KG1 (cell line): ENCODE data around the gene CDKAL1.

Experiments used
- DNase-seq: peaks from one replicate; lab custom pipeline; 2025; lab: John Stamatoyannopoulos, UW

Gene CDKAL1

DNA sequence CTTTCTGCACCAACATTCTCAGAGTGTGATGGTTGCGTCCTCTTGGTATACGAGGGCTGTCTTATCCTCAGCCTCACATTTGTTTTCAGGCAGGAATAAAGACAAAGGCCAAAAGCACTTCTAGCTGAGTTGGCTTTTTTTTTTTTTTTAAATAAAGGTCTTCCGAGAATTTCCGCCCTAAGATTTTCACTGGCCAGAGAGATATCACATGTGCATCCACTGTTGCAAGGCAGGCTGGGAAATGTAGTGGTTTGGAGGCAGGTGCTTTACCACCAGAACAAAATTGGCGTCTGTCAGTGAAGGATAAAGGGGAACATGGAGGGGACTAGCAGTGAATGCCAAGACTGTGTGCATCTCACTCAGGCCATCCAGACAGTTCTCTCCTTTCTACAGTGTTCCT lies 724.4 kb downstream of the CDKAL1 start:
- no peak for DNase-seq

DNA sequence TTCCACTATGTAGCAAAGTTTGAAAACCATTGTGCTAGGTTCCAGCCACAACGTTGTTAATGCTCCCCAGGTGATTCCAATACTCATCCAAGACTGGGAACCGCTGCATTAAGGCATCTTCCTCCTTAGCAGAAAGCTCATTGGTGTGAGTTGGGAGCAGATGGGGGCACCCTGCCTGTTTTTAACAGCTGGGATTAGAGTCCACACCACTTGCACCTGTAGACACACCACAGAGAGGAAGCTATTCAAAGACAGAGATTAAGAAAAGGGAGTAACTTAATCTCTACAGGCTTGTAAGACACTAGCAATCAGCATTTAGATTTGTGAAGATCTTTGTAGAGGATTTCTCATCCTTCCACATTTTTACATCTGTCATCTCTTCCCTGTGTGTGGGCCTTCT lies 725.4 kb downstream of the CDKAL1 start:
- no peak for DNase-seq

DNA sequence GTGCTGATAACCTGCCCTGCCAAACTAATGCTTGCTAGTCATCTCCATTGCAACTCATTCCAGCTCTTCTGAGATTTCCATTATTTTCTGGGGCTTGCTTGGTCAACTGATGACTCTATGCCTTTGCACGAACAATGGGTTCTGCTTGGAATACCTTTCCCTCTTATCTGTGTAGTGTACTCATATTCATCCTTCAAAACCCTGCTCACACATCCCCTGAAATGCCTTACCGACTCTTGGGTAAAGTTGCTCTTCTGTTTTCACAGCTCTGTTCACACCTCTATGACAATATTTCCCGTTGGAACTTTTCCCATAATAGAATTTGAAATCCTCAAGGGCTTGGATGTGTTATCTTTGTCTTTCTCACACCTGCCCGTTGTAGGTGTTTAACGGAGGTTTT lies 728.2 kb downstream of the CDKAL1 start:
- DNase-seq: no peak

DNA sequence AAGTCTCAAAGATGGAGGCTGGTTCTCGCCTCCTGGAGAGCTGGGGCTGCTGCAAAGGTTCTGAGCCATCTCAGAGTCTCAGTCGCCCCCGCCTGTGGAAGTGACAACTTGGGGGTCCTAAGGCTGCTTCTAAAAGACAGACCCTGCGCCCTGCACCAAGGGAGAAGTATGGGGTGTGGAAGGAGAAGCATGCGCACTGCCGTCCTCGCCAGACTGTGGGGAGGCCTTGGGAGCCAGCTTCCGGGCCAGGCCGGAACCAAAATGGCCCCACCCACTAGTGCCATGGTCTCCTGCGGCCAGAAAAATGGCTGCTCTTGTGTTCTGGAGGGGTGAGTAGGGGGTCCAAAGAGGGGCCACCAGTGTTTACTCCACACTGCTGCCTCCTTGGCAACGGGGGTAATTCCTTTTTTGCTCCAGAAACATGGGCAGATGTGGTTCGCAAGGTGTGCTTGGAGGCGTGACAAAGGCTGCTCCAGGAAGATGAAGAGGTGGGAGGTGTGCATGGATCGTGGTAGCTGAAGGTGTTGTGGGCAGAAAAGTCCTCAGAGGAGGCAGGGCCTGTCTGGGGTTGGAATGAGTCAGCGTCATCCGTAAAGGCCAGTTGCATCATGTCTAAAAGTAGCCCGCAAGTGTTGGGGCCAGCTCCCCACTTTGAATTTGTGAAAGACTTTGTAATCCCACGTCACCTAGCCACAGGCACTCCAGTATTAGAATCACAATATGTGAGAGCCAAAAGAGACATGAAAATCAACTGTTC lies 729.5 kb downstream of the CDKAL1 start:
- DNase-seq: no peak

DNA sequence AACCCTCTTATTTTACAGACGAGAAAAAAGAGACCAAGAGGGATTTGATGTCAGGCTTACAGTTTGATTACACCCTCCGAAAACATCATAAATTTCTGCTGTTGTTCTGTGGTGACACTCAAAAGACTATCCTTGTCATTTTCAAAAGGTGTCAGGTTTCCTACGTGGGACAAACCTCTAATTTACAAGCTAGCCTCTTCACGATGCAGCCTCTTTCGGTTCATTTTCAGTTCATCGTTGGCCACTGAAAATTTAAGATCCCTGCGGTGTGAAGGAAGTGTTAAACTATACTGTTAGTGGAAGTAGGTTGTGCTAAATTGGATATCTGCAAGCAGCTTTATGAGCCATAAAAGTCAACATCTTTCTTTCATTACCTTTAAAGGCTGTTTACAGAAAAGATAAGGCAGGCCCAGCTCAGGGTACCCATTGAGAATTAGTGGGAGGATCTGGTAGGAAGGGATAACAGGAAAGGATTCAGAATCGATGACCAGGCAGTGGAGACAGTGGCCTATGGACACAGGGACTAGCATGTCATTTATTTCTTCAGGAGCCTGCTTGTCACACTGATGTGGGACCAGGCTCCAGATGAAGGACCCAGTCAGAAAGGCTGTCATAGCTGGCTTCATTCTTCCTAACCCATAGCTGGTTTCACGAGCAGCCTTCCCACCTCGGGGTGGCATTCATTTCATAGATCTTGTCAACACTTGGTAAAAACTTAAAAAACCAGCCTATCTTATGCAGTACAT lies 730.2 kb downstream of the CDKAL1 start:
- DNase-seq: no peak

DNA sequence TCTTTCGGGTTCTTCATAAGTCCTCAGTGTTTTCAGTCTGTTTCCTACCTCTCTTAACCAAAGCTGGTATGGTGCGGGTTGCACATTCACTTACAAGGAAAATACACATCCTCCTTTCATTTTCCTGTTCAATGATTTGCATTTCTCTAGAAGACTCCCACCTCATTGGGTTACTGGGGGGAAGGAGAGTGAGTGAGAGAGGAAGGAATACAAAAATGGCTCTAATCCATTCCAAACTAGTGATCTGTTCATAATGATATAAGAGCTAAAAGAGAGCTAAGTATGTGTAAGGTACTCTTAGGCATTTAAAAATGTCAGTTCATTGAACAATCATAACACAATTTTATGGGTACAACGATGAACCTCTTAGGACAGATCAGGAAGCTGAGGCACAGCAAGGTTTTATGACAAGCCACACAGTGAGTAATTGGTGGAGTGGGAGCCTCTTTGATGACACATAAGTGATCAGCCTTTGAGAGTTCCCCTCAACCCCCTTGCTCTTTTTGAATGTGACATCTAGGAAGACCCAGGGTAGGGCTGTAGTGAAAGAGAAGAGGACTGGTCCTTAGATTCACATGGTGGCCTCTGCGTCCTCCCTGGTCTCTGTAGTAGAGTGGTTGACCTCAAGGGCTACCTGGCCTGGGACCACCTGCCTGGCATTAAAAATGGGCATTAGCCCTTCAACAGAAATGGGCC lies 730.9 kb downstream of the CDKAL1 start:
- no peak for DNase-seq

DNA sequence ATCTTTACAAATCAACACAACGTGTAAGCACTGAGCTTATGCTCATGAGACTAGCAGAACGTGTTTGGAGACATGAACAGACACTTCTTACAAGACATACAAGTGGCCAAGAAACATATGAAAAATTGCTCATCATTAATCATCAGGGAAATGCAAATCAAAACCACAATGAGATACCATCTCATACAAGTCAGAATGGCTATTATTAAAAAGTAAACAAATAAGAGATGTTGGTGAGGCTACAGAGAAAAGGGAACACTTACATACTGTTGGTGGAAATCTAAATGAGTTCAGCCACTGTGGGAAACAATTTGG lies 731.4 kb downstream of the CDKAL1 start:
- DNase-seq: no peak

DNA sequence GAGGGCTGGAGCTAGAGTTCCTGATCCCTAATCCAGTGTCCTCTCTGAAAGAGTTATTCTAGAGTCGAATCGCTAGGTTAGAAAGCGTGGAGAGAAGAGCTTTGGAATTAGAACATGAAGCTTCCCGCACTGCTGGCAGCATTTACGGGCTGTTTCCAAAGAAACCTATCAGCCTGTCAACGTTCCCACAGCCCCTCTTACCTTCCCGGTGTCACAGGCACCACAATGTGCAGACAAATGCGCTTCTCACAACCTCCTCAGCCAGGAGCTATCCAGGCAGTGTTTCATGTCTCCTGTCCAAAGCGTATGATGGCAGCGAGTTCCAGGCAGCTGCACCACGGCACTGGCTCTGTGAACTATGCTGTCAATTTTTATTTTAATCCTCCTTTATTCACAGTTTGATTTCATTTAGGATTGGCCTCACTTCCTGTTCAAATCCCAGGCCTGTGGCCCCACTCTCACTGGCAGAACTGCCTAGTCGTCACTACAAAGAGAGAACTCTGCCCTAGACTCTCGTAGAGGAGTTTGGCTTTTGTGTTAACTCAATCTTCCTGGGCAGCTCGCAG lies 736.5 kb downstream of the CDKAL1 start:
- no peak for DNase-seq

DNA sequence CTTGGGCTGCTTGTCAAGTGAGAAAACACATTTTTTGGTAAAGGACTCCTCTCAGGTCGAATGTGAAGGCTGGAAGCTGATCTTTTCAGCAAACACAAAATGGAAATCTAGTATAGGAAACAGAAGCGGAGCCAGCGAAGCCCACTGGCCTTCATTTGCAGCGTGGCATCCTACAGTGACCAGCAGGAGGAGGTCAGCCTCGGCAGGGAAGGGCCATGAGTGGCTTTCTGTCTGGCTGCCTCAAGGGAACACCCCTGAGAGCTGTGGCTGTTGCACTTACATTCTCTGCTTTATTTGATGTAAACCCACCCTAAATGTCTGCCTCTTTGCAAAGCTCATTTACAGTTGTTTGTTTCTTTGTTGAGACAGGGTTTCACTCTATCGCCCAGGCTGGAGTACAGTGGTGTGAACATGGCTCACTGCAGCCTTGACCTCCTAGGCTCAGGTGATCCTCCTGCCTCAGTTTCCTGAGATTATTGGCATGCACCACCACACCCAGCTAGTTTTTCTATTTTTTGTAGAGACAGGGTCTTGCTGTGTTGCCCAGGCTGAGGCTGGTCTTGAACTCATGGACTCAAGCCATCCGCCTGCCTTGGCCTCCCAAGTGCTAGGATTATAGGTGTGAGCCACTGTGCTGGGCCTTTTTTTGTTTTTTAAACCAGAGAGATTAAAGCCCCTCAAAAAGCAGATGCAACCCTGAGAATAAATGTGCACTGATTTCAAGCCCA lies 737.3 kb downstream of the CDKAL1 start:
- DNase-seq: no peak

DNA sequence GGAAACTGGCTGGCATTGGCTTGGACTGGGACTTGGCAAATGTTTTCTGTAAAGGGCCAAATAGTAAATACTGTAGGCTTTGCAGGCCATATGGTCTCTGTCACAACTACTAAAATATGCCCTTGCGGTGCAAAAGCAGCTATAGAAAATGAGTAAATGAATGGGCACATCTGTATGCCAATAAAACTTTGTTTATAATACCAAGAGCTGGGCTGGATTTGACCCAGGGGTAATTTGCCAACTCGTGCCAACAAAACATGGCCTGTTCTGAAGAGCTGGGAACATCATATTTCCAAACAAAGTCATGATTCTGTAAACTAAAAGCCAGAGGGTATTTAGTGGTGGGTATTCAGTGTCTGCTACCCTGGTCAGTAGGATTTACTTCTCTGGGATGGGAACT lies 739.2 kb downstream of the CDKAL1 start:
- DNase-seq: no peak

DNA sequence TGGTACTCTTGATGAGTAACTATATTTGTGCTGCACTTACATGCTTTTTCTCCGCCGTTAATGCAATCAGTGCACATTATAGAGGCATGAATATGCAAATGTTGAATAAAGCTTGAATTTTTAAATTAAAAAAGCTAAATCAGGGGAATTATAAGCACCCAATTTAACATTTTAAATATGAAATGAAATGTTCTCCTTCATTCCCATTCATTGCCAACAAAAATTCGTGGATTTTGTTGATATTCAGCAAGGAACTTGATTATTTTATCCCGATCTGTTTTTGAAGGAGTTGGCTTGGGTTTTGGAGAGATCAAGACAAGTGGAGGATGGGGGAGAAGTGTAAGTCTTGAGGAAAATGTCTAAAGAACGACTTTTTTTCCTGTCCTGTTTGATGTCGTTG lies 740.6 kb downstream of the CDKAL1 start:
- DNase-seq: no peak

DNA sequence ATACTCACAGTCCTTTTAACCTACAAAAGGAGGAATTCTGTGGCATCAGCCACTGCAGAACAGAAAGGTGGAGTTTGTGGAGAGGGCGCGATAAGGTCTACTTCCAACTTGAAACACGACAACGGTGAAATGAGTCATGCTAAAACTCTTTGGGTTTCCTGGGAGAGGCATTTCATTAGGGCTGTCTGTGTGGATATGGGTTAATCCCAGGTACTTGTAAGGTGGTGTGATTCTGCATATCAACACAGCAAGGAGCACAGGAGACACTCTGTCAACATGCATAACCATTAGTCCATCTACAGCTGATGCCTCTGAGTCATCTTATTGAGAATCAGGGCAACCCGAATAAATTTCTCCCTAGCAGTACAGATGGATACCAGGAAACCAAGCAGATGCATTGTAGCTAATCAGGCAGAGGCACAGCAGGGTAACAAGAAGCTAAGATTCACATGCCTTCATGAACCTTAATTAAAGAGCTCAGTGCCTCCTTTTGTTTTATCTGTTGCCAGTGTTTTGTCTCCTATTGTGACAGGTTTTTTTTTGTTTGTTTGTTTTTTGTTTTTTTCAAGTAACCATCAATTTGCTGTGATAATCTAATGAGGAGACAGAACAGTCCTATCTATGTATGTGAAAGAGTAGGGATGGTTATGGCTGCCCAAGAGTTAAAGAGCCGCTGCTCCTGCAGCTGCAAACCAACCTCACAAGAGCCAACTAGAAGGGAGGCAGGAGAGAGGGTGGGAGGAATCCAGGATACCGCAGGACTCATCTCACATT lies 743.5 kb downstream of the CDKAL1 start:
- DNase-seq: no peak

DNA sequence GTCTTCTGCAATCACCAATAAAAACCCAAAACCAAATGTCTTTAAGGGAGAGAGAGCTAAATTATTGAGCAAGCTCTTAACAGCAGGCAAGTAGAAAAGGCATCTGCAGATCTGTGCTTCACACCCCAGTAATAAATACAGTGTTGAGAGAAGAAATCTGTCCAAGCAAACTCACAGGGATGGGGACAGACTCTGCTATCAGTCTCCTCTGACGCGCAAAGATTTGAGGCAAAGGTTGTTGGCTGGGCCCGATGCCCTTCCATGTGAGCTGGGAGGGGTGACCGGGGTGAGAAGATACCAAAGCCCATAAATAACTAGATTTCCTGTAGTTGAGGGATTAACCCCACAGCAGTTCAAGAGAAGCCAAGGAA lies 744.1 kb downstream of the CDKAL1 start:
- DNase-seq: no peak

DNA sequence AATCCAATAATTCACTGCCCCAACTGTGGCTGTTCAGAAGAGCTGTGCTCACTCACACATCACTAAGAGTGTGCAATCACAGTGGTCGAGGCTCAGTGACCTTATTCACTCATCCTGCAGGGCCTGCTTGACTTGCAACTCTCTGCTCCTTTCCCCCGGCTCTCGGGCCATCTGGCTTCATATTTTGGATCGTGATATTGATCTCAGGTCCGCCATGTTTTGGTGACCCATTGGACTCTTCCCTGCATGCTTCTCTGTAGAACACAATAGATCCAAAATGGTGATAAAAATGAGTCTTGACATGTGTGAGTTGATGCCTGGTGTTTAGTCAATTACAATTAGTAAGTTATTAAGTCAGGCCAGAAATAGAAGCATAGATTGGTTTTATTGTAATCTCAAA lies 745.4 kb downstream of the CDKAL1 start:
- DNase-seq: no peak

DNA sequence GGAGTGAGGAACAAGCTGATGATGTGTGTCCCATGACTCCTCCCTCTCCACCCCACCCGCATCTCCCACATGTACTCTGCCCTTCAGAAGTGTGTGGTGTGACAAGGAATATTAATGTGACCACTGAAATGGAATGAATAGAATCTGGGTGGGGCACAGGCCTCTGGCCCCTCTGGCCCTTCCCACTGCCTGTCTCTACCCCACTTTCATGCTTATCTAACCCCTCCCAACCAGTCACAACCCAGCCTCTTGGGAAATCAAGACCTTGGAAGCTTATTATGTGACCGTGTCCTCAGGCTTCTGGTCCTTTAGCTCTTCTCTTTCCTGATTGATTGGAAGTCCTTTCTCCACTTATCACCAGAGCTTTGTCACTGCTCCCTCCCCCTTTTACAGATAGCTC lies 747.1 kb downstream of the CDKAL1 start:
- no peak for DNase-seq
